H1 (cell line): ENCODE results near the gene DCHS1. TPM values are rescaled to one million over a fixed set of nuclear protein-coding genes. Genes with fewer than 3 reads are reported as not detected.

Experiments
- BRCA1 ChIP-seq: IDR thresholded peaks from 2 replicates; pipeline ENCODE4 v1.6.1; 2012; ENCODE audit warnings: low read depth, low read length, improper control_type of control experiment
- GTF2F1 ChIP-seq: IDR thresholded peaks from 2 replicates; pipeline ENCODE4 v1.6.1; 2012; ENCODE audit warnings: low read depth, low read length, improper control_type of control experiment, borderline replicate concordance
- polyA plus RNA-seq, 7 experiments: library from polyadenylated mRNA; depleted of rRNA in 3 of 7; stranded (reverse) in 5 of 7; unstranded in 2 of 7; fragments of >200 nt in 5 of 7; fragments of 200-250 nt in 2 of 7; gene quantifications; 1 replicate in 5 of 7; 2 replicates in 1 of 7; 4 replicates in 1 of 7; pipeline versions ENCODE4 v1.2.1 to v1.2.3, GENCODE V29; 2011 to 2013; ENCODE audit warnings: missing spikeins in 2 of 7, mixed read lengths in 2 of 7
- total RNA-seq: library from RNA; stranded (reverse); fragmentation: NEBNext Ultra II Directional; extraction: Animal tissue kit (Norgen Biotek cat#: 25700); gene quantifications from 2 replicates; pipeline ENCODE4 v1.2.1, GENCODE V29; 2021

The DCHS1 gene
- total and polyA plus RNA-seq, 2 of the 8 experiments (the other 6 are each of a cell fraction or from before 2014, with no cell fraction given) = 8.2 to 10.5 TPM

GRCh38 chr11:6625156-6625831 lies 30.3 kb downstream of the DCHS1 start (continued):
- no peak for TF ChIP-seq BRCA1
- TF ChIP-seq GTF2F1 = no peak
